ENCODE results near the gene DNM3.

Gene DNM3

DNA sequence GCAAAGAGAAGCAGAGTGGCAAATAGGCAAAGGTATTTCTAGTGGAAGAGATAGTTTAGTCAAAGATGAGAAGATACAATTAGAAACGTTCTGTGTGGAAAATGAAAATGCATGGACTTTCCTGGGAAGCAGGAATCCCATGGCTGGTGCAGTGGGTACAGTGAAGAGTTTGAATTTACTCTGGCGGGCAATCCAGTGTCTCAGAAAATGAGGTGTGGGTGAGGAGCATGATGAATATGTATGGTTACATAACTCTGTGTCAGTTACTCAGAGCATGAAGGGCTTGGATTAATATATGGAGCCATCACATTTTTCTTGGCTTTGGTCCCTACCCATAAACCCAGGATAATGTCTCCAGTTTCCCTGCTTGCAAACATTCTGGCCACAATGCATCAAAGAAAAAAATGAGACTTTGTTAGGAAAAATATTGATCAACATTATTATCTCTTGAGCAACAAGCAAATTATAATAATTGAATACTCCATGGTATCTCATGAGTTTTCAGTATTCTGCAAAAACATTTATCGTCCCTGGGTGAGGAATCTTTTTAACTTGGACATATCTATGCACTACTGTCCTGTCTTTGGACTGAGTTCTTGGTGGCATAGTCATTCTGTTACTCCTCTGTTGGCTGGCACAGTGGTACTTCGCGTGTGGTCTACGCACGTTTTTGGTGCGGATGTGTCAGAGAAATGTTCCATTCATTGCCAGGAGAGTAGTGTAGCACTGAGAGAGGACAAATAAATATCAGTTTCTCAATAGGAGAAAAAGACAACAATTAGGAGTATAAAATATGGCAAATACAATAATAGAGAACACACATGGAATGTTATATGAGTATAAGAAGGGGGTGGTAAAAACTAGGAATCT, 405.5 kb downstream of the DNM3 start:
- no peak overlapping the region for H3K4me3 ChIP-seq (ENCODE audit: low read depth, low read length)
- TF ChIP-seq POLR2A (IDR thresholded peaks at IDR 0.05; ENCODE audit: extremely low read depth, insufficient read length), result no peak
- no peak for TF ChIP-seq MYC (IDR thresholded peaks at IDR 0.05; ENCODE audit: low read depth, low read length)
- TF ChIP-seq, protein P1, sequence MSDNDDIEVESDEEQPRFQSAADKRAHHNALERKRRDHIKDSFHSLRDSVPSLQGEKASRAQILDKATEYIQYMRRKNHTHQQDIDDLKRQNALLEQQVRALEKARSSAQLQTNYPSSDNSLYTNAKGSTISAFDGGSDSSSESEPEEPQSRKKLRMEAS (IDR thresholded peaks at IDR 0.05; ENCODE audit: low read depth, low read length), result no peak
- TF ChIP-seq, protein P2, sequence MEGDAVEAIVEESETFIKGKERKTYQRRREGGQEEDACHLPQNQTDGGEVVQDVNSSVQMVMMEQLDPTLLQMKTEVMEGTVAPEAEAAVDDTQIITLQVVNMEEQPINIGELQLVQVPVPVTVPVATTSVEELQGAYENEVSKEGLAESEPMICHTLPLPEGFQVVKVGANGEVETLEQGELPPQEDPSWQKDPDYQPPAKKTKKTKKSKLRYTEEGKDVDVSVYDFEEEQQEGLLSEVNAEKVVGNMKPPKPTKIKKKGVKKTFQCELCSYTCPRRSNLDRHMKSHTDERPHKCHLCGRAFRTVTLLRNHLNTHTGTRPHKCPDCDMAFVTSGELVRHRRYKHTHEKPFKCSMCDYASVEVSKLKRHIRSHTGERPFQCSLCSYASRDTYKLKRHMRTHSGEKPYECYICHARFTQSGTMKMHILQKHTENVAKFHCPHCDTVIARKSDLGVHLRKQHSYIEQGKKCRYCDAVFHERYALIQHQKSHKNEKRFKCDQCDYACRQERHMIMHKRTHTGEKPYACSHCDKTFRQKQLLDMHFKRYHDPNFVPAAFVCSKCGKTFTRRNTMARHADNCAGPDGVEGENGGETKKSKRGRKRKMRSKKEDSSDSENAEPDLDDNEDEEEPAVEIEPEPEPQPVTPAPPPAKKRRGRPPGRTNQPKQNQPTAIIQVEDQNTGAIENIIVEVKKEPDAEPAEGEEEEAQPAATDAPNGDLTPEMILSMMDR (IDR thresholded peaks at IDR 0.05; ENCODE audit: low read depth, low read length), result no peak
- DNase-seq (ENCODE audit: low read depth), result no peak

GRCh38 chr1:172251486-172251885, 410.2 kb downstream of the DNM3 start:
- no peak for TF ChIP-seq POLR2A (IDR thresholded peaks at IDR 0.05; ENCODE audit: extremely low read depth, insufficient read length)
- TF ChIP-seq, protein P1 (IDR thresholded peaks at IDR 0.05; ENCODE audit: low read depth, low read length), result no peak
- TF ChIP-seq, protein P2 (IDR thresholded peaks at IDR 0.05; ENCODE audit: low read depth, low read length), result no peak
- no peak for TF ChIP-seq MYC (IDR thresholded peaks at IDR 0.05; ENCODE audit: low read depth, low read length)
- DNase-seq (ENCODE audit: low read depth), result no peak
- no peak overlapping the region for H3K4me3 ChIP-seq (ENCODE audit: low read depth, low read length)

DNA sequence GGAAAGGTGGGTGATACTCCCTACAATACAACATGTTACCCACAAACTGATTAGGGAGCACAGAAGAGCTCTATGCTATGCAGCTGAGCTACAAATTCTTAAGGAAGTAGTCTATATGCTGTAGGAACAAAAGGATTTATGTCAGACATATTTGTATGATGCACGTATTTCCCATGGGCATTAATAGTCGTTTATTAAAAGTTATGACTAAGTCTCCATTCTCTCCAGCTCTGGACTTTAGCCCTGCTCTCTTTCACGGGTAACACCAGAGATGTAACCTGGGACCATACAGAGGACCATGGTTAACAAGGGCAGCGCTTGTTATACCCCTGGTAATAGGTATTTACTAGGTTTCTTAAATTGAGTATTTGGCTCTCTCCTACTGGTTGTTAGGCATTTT, 411.0 kb downstream of the DNM3 start:
- TF ChIP-seq POLR2A (IDR thresholded peaks at IDR 0.05; ENCODE audit: extremely low read depth, insufficient read length) (no peak), MYC (IDR thresholded peaks at IDR 0.05; ENCODE audit: low read depth, low read length) (no peak)
- TF ChIP-seq, protein P1 (IDR thresholded peaks at IDR 0.05; ENCODE audit: low read depth, low read length), result no peak
- TF ChIP-seq, protein P2 (IDR thresholded peaks at IDR 0.05; ENCODE audit: low read depth, low read length), result no peak
- no peak for DNase-seq (ENCODE audit: low read depth)
- H3K4me3 ChIP-seq (ENCODE audit: low read depth, low read length), result no peak overlapping the region

GRCh38 chr1:172252958-172253357, 411.7 kb downstream of the DNM3 start:
- H3K4me3 ChIP-seq (ENCODE audit: low read depth, low read length), result no peak overlapping the region
- TF ChIP-seq, protein P2 (IDR thresholded peaks at IDR 0.05; ENCODE audit: low read depth, low read length), result no peak
- TF ChIP-seq, protein P1 (IDR thresholded peaks at IDR 0.05; ENCODE audit: low read depth, low read length), result no peak
- no peak for TF ChIP-seq MYC (IDR thresholded peaks at IDR 0.05; ENCODE audit: low read depth, low read length)
- no peak for TF ChIP-seq POLR2A (IDR thresholded peaks at IDR 0.05; ENCODE audit: extremely low read depth, insufficient read length)
- no peak for DNase-seq (ENCODE audit: low read depth)

DNA sequence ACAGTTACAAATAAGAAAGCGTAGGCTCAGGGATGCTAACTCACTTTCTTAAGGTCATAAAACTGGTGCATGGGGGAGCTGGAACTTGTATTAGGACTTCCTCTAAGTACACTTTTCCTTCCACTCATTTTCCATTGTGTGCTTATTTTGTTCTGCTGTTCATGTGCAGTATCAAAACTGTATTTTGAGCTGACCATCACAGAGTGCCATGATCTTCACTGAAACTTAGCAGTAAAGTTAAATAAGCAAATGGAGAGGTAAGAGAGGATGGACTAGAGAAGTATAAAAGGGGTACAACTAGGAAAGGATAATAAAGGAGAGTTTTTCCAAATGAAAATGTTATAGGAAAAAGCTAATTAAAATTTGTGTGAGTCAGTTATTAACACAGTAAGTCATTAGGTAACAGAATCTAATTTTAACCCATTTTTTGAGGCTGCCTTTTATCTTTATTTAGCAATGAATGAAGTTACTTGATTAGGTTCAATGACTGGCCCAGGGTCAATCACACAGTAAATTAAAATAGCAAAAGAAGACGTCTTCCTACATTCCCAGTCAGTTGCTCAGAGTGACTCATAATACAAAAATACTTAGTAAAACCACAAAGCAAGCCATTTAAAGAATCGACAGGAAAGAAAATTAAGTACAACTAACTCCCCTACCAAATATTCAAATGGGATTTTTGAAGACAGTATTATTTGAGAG, 413.4 kb downstream of the DNM3 start:
- DNase-seq (ENCODE audit: low read depth), result peak; percentile 2
- no peak overlapping the region for H3K4me3 ChIP-seq (ENCODE audit: low read depth, low read length)
- TF ChIP-seq, protein P2 (IDR thresholded peaks at IDR 0.05; ENCODE audit: low read depth, low read length), result no peak
- no peak for TF ChIP-seq POLR2A (IDR thresholded peaks at IDR 0.05; ENCODE audit: extremely low read depth, insufficient read length)
- TF ChIP-seq, protein P1 (IDR thresholded peaks at IDR 0.05; ENCODE audit: low read depth, low read length), result no peak
- TF ChIP-seq MYC (IDR thresholded peaks at IDR 0.05; ENCODE audit: low read depth, low read length), result no peak
